NCI-H510A treated with DMSO at 0.1 percent for 48 hours (cell line): ENCODE results near the gene NEFH.

Experiments used
- DNase-seq: peaks from one replicate; lab custom pipeline; 2025; lab: John Stamatoyannopoulos, UW

Gene NEFH

GRCh38 chr22:29493636-29494035, 13.6 kb downstream of the NEFH start:
- no peak for DNase-seq

- DNase-seq = no peak
Measured at GRCh38 chr22:29499852-29500251, 19.8 kb downstream of the NEFH start.

- no peak for DNase-seq
Measured at GRCh38 chr22:29503811-29504372, 23.9 kb downstream of the NEFH start.

- DNase-seq = no peak
Measured at GRCh38 chr22:29509298-29509697, 29.3 kb downstream of the NEFH start.

GRCh38 chr22:29509815-29510214, 29.8 kb downstream of the NEFH start:
- DNase-seq = no peak

GRCh38 chr22:29510542-29510941, 30.5 kb downstream of the NEFH start:
- DNase-seq = no peak

- no peak for DNase-seq
Measured at GRCh38 chr22:29511126-29511862, 31.3 kb downstream of the NEFH start.

- DNase-seq = no peak
Measured at GRCh38 chr22:29512031-29512430, 32.0 kb downstream of the NEFH start.

GRCh38 chr22:29517215-29517908, 37.3 kb downstream of the NEFH start:
- DNase-seq = no peak

GRCh38 chr22:29518427-29518826, 38.4 kb downstream of the NEFH start:
- DNase-seq = no peak

- DNase-seq = no peak
Measured at GRCh38 chr22:29519996-29520395, 40.0 kb downstream of the NEFH start.

- DNase-seq = no peak
Measured at GRCh38 chr22:29520851-29521250, 40.8 kb downstream of the NEFH start.

- DNase-seq = no peak
Measured at GRCh38 chr22:29521526-29521925, 41.5 kb downstream of the NEFH start.

- DNase-seq = no peak
Measured at GRCh38 chr22:29523761-29524160, 43.7 kb downstream of the NEFH start.

GRCh38 chr22:29524442-29525191, 44.6 kb downstream of the NEFH start:
- peak; percentile 38 for DNase-seq

GRCh38 chr22:29528144-29528543, 48.1 kb downstream of the NEFH start:
- DNase-seq = no peak

- no peak for DNase-seq
Measured at GRCh38 chr22:29530716-29531115, 50.7 kb downstream of the NEFH start.

GRCh38 chr22:29531419-29531818, 51.4 kb downstream of the NEFH start:
- DNase-seq = no peak

- no peak for DNase-seq
Measured at GRCh38 chr22:29536411-29536810, 56.4 kb downstream of the NEFH start.

GRCh38 chr22:29539105-29539504, 59.1 kb downstream of the NEFH start:
- DNase-seq = no peak
